ENCODE results near the gene POLDIP3. TPM values are rescaled to one million over a fixed set of nuclear protein-coding genes. Genes with fewer than 3 reads are reported as not detected.
"Not testable (repeated sequence)": the region's sequence is repeated elsewhere in the genome, so short reads cannot be mapped to it uniquely, and the experiment has no call there.

Gene POLDIP3
- total RNA-seq, 6 experiments from 2014 or later = 54.2 to 63.7 (median 58.1) TPM

GRCh38 chr22:42586381-42586780 is 28.3 kb downstream of the POLDIP3 start:
- peaks cover 3% of the 10 kb centered on the region; the same call in 1 of the 2 replicates for H3K27me3 Mint-ChIP-seq (ENCODE audit: insufficient read depth)
- no peaks in the 10 kb centered on the region for H3K9me3 Mint-ChIP-seq
- no peak overlapping the region for H3K4me3 Mint-ChIP-seq
- peaks cover 41% of the 10 kb centered on the region for H3K36me3 Mint-ChIP-seq (ENCODE audit: low read depth)
- no peak overlapping the region for H3K27ac Mint-ChIP-seq
- no peak for DNase-seq
- TF ChIP-seq CTCF (IDR thresholded peaks at IDR 0.05) = no peak
- peaks cover 7% of the 10 kb centered on the region for H3K4me1 Mint-ChIP-seq (ENCODE audit: low read depth)

GRCh38 chr22:42585096-42585495 is 29.6 kb downstream of the POLDIP3 start:
- H3K4me3 Mint-ChIP-seq = no peak overlapping the region
- H3K9me3 Mint-ChIP-seq = no peaks in the 10 kb centered on the region
- no peak for DNase-seq
- no peak overlapping the region; the same call in 1 of the 2 replicates for H3K27ac Mint-ChIP-seq
- peaks cover 13% of the 10 kb centered on the region for H3K4me1 Mint-ChIP-seq (ENCODE audit: low read depth)
- TF ChIP-seq CTCF (IDR thresholded peaks at IDR 0.05) = no peak
- peaks cover 48% of the 10 kb centered on the region for H3K36me3 Mint-ChIP-seq (ENCODE audit: low read depth)
- H3K27me3 Mint-ChIP-seq (ENCODE audit: insufficient read depth) = peaks cover 3% of the 10 kb centered on the region; the same call in 1 of the 2 replicates

- Mint-ChIP-seq H3K4me1 (ENCODE audit: low read depth) (peaks cover 13% of the 10 kb centered on the region), H3K9me3 (no peaks in the 10 kb centered on the region), H3K27me3 (ENCODE audit: insufficient read depth) (peaks cover 3% of the 10 kb centered on the region; the same call in 1 of the 2 replicates), H3K27ac (no peak overlapping the region), H3K36me3 (ENCODE audit: low read depth) (peaks cover 42% of the 10 kb centered on the region), H3K4me3 (no peak overlapping the region)
- TF ChIP-seq CTCF (IDR thresholded peaks at IDR 0.05) = peak; percentile 27; the same call in 1 of the 2 replicates
- no peak for DNase-seq
Measured at GRCh38 chr22:42584364-42584940, 30.2 kb downstream of the POLDIP3 start.

GRCh38 chr22:42582987-42583386 is 31.7 kb downstream of the POLDIP3 start:
- no peak for DNase-seq
- Mint-ChIP-seq H3K36me3 (ENCODE audit: low read depth) (peaks cover 37% of the 10 kb centered on the region), H3K27ac (no peak overlapping the region), H3K9me3 (no peaks in the 10 kb centered on the region), H3K4me1 (ENCODE audit: low read depth) (peaks cover 13% of the 10 kb centered on the region), H3K27me3 (ENCODE audit: insufficient read depth) (peaks cover 3% of the 10 kb centered on the region; the same call in 1 of the 2 replicates), H3K4me3 (no peak overlapping the region)
- no peak for TF ChIP-seq CTCF (IDR thresholded peaks at IDR 0.05)

GRCh38 chr22:42581762-42582716 is 32.6 kb downstream of the POLDIP3 start:
- Mint-ChIP-seq H3K27me3 (ENCODE audit: insufficient read depth) (peaks cover 3% of the 10 kb centered on the region; the same call in 1 of the 2 replicates), H3K27ac (peak overlapping the region; percentile 34; the same call in 1 of the 2 replicates), H3K9me3 (no peaks in the 10 kb centered on the region), H3K36me3 (ENCODE audit: low read depth) (peaks cover 32% of the 10 kb centered on the region), H3K4me3 (peak overlapping the region; percentile 98), H3K4me1 (ENCODE audit: low read depth) (peaks cover 13% of the 10 kb centered on the region)
- no peak for TF ChIP-seq CTCF (IDR thresholded peaks at IDR 0.05)
- peak; percentile 41 for DNase-seq

- peaks cover 25% of the 10 kb centered on the region for H3K36me3 Mint-ChIP-seq (ENCODE audit: low read depth)
- peak overlapping the region; percentile 98 for H3K4me3 Mint-ChIP-seq
- H3K4me1 Mint-ChIP-seq (ENCODE audit: low read depth) = peaks cover 13% of the 10 kb centered on the region
- not testable (repeated sequence) for H3K9me3 Mint-ChIP-seq; DNase-seq; H3K27me3 Mint-ChIP-seq (ENCODE audit: insufficient read depth)
- peak overlapping the region; percentile 80 for H3K27ac Mint-ChIP-seq
Measured at GRCh38 chr22:42581194-42581761, 33.4 kb downstream of the POLDIP3 start.

- H3K27me3 Mint-ChIP-seq (ENCODE audit: insufficient read depth); H3K4me3 Mint-ChIP-seq; H3K9me3 Mint-ChIP-seq; H3K27ac Mint-ChIP-seq; DNase-seq: not testable (repeated sequence)
- Mint-ChIP-seq H3K36me3 (ENCODE audit: low read depth) (peaks cover 19% of the 10 kb centered on the region), H3K4me1 (ENCODE audit: low read depth) (peaks cover 13% of the 10 kb centered on the region)
Measured at GRCh38 chr22:42580040-42580439, 34.6 kb downstream of the POLDIP3 start.

All from HFFc6 (cell line).